ENCODE results near the gene DBNL. TPM values are rescaled to one million over a fixed set of nuclear protein-coding genes. Genes with fewer than 3 reads are reported as not detected.

The DBNL gene
- total RNA-seq, 2 donors from 2014 or later = 31.4 to 66.2 TPM

- H3K9me3 ChIP-seq = no peaks in the 10 kb centered on the region
- TF ChIP-seq, protein P1, sequence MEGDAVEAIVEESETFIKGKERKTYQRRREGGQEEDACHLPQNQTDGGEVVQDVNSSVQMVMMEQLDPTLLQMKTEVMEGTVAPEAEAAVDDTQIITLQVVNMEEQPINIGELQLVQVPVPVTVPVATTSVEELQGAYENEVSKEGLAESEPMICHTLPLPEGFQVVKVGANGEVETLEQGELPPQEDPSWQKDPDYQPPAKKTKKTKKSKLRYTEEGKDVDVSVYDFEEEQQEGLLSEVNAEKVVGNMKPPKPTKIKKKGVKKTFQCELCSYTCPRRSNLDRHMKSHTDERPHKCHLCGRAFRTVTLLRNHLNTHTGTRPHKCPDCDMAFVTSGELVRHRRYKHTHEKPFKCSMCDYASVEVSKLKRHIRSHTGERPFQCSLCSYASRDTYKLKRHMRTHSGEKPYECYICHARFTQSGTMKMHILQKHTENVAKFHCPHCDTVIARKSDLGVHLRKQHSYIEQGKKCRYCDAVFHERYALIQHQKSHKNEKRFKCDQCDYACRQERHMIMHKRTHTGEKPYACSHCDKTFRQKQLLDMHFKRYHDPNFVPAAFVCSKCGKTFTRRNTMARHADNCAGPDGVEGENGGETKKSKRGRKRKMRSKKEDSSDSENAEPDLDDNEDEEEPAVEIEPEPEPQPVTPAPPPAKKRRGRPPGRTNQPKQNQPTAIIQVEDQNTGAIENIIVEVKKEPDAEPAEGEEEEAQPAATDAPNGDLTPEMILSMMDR (IDR thresholded peaks at IDR 0.05) = no peak
- DNase-seq (ENCODE audit: low spot score) = no peak
- peaks cover 53% of the 10 kb centered on the region for H3K36me3 ChIP-seq
- H3K4me1 ChIP-seq = peaks cover 0 to 26% of the 10 kb centered on the region in 2 donors
- no peaks in the 10 kb centered on the region for H3K27me3 ChIP-seq
- no peak overlapping the region for H3K27ac ChIP-seq
- no peak overlapping the region for H3K4me3 ChIP-seq
Observed at GRCh38 chr7:44050915-44051560, 6.5 kb downstream of the DBNL start.

- TF ChIP-seq, protein P1 (IDR thresholded peaks at IDR 0.05) = no peak
Observed at GRCh38 chr7:44051611-44052220, 7.2 kb downstream of the DBNL start.

GRCh38 chr7:44052771-44053365 lies 8.4 kb downstream of the DBNL start:
- Histone ChIP-seq H3K27ac (no peak overlapping the region), H3K4me3 (no peak overlapping the region), H3K9me3 (no peaks in the 10 kb centered on the region), H3K27me3 (no peaks in the 10 kb centered on the region), H3K36me3 (peaks cover 65% of the 10 kb centered on the region), H3K4me1 (peaks cover 0 to 11% of the 10 kb centered on the region in 2 donors)
- no peak for DNase-seq (ENCODE audit: low spot score)
- TF ChIP-seq, protein P1 (IDR thresholded peaks at IDR 0.05) = no peak

More at GRCh38 chr7:44051611-44052220, 7.2 kb downstream of the DBNL start:
- H3K27ac ChIP-seq = no peak overlapping the region
- H3K4me1 ChIP-seq = peaks cover 0 to 20% of the 10 kb centered on the region in 2 donors
- peaks cover 56% of the 10 kb centered on the region for H3K36me3 ChIP-seq
- DNase-seq (ENCODE audit: low spot score) = no peak
- H3K9me3 ChIP-seq = no peaks in the 10 kb centered on the region
- no peak overlapping the region for H3K4me3 ChIP-seq
- no peaks in the 10 kb centered on the region for H3K27me3 ChIP-seq

DNA sequence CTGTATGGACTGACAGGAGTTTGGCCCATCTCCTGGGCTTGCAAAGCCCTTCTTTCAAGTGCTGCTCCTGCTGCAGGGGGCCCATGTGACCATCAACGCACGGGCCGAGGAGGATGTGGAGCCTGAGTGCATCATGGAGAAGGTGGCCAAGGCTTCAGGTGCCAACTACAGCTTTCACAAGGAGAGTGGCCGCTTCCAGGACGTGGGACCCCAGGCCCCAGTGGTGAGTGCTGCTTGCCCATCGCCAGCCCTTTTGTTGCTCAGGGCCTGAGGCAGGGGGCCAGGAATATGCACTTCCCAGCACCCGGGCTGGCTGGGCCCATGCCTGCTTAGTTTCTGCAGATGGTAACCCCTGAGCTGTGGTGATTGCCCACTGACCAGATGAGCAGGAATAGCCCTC lies 12.2 kb downstream of the DBNL start:
- TF ChIP-seq, protein P1 (IDR thresholded peaks at IDR 0.05) = no peak
- H3K9me3 ChIP-seq = no peaks in the 10 kb centered on the region
- H3K36me3 ChIP-seq = peaks cover 81% of the 10 kb centered on the region
- DNase-seq (ENCODE audit: low spot score) = no peak
- H3K4me1 ChIP-seq = peaks cover 0 to 20% of the 10 kb centered on the region in 2 donors
- no peak overlapping the region for H3K4me3 ChIP-seq
- H3K27me3 ChIP-seq = no peaks in the 10 kb centered on the region
- H3K27ac ChIP-seq = no peak overlapping the region

DNA sequence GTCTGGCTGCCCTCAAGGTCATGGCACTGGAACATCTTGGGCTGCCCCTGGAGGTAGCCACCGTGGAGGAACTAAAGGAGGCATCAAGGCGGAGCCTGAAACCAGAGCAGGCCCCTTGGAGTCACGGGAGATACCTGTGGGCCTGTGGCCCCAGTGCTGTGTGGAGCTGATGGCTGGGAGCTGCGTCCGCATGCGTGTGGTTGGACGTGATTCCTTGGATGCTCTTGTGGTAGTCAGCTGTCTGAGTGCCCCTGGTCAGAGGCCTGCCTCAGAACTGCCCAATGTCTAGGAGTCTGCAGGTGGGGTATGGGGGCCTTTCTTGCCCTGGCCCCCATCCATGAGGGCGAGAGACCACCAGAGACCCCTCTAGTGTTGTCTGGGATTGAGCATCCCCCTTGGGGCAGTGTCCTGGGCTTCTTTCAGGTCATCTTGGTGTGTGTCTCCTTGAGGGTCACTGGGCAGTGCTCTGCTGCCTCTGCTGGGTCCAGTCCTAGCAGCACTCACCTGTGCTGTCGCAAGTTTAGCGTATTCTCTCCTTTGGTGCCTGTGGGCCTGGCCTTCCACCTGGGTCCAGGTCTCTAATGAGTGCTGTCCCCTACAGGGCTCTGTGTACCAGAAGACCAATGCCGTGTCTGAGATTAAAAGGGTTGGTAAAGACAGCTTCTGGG lies 12.8 kb downstream of the DBNL start:
- H3K4me1 ChIP-seq = peaks cover 0 to 27% of the 10 kb centered on the region in 2 donors
- H3K27ac ChIP-seq = no peak overlapping the region
- no peaks in the 10 kb centered on the region for H3K27me3 ChIP-seq
- no peak overlapping the region for H3K4me3 ChIP-seq
- TF ChIP-seq, protein P1 (IDR thresholded peaks at IDR 0.05) = no peak
- peaks cover 79% of the 10 kb centered on the region for H3K36me3 ChIP-seq
- no peak for DNase-seq (ENCODE audit: low spot score)
- H3K9me3 ChIP-seq = no peaks in the 10 kb centered on the region

Measured in right atrium auricular region (tissue), 2 donors.